ENCODE measurements around the gene GIMAP7. TPM values are rescaled to one million over a fixed set of nuclear protein-coding genes. Genes with fewer than 3 reads are reported as not detected.

GIMAP7 gene
- total RNA-seq, 1 experiment from 2014 or later, result not detected

Other genes starting within 250 kb of the GIMAP7 start
- 6.3 and 9.7 TPM in 2 replicates for gene LRRC61, start 191.5 kb upstream of the GIMAP7 start, total RNA-seq (2014; rRNA removed; shearing (Covaris generic))
- gene ACTR3C, start 191.3 kb upstream of the GIMAP7 start, total RNA-seq (2014; rRNA removed; shearing (Covaris generic)), result 0.06 and 2.7 TPM in 2 replicates
- 3.9 and 11.8 TPM in 2 replicates for gene RARRES2, start 173.2 kb upstream of the GIMAP7 start, total RNA-seq (2014; rRNA removed; shearing (Covaris generic))
- gene REPIN1, start 146.1 kb upstream of the GIMAP7 start, total RNA-seq (2014; rRNA removed; shearing (Covaris generic)), result 129 and 131 TPM in 2 replicates
- 9.1 and 18.2 TPM in 2 replicates for gene ZNF775, start 135.5 kb upstream of the GIMAP7 start, total RNA-seq (2014; rRNA removed; shearing (Covaris generic))
- not detected in 2 replicates for gene GIMAP8, start 64.2 kb upstream of the GIMAP7 start, total RNA-seq (2014; rRNA removed; shearing (Covaris generic))
- not detected in 2 replicates for gene GIMAP4, start 52.5 kb downstream of the GIMAP7 start, total RNA-seq (2014; rRNA removed; shearing (Covaris generic))
- gene GIMAP6, start 117.5 kb downstream of the GIMAP7 start, total RNA-seq (2014; rRNA removed; shearing (Covaris generic)), result 1.8 and 1.9 TPM in 2 replicates
- gene GIMAP2, start 170.8 kb downstream of the GIMAP7 start, total RNA-seq (2014; rRNA removed; shearing (Covaris generic)), result 5.5 and 7.0 TPM in 2 replicates
- under 0.01 TPM in 1 of 2 replicates, not detected in the other for gene GIMAP1, start 201.7 kb downstream of the GIMAP7 start, total RNA-seq (2014; rRNA removed; shearing (Covaris generic))
- 0.24 and 2.7 TPM in 2 replicates for gene GIMAP5, start 222.5 kb downstream of the GIMAP7 start, total RNA-seq (2014; rRNA removed; shearing (Covaris generic))